HT1080 (cell line): ENCODE data around the gene ELFN2. TPM values are rescaled to one million over a fixed set of nuclear protein-coding genes. Genes with fewer than 3 reads are reported as not detected.

Experiments
- DNase-seq: peaks from one replicate; pipeline ENCODE4 v3.0.0-alpha.2; 2015; ENCODE audit warnings: low read depth
- total RNA-seq: library from RNA; depleted of rRNA; stranded (reverse); fragments of >200 nt; shearing (Covaris generic); gene quantifications from 2 replicates; pipeline ENCODE4 v1.2.3, GENCODE V29; 2014

ELFN2 gene
- total RNA-seq, 1 experiment from 2014 or later: 7.0 TPM

- DNase-seq: peak; percentile 61
Measured at GRCh38 chr22:37428649-37429586, 1.6 kb upstream of the ELFN2 start.

- DNase-seq: no peak
Measured at GRCh38 chr22:37427711-37428635, 694 bp upstream of the ELFN2 start.

DNA sequence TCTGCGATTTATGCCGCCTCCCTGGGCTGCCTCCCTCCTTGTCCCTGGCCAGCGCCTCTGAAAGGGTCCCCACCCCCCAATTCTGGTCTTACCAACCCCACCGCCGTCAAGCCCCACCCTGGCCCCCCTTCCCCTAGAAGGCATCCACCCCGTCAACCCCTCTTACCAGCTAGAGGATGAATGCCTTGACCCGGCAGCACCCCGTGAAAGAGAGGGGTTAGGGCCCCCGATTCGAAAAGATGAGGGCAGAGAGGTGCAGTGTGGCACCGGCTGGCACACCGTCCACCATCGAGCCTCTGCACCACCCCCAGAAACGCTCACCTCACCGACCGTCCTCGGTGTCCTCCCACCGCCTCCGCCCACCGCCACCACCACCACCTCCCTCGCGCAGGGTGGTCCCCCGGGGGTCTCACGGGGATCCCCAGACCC is 559 bp downstream of the ELFN2 start:
- no peak for DNase-seq

DNA sequence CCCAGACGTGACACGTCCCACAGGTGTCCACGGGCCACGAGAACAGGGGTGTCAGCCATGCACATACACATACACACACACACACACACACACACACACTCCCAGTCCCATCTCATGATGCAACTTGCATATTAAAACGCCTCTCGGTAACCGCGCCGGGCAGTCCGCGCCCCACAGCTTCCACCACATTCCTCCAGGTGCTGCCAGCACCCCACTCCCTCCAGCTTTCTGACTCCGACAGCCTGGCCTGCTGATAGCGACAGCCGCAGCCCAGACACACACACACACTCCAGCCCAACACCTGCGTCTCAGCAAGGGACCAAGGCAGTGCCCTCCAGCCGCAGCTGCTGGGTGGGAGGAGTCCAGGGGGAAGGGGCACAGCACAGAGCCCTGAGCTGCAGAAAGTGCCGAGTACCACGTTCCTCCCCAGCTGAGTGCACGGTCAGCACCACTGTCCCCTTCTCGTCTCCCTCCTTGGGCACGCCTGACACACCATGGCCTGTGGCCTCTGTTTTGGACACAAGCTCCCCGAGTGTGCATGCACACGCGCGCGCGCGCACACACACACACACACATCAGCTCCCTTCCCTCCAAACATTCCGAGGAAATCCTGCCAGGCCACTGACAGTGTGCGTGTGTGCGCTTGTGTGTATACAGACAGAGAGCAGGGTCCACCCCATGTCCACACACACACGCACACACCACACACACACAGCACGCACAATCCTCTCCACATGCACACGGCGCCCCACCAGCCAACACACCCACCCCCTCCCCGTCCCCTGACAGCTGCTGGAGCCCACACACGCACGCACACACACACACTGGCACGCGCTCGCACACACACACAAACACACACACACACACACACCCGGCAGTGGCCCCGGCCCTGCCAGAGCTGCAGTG is 1.2 kb downstream of the ELFN2 start:
- DNase-seq: no peak

DNA sequence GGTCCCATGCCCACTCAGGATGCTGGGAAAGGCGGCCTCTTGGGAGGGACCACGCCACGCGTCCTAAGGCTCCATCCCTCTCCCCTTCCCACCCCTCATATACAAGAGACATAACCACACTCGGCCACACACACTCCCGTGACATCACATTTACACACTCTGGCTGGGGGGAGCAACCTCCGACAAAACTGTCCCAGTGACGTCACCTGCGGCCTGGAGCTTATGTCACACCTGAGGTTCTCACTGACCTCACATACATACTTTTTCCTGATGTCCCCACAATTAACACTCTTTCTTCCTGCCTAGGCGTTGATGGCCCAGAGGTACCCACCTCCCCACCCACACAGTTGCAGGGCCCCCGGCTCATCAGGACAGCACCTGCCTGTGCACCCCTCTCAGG is 1.9 kb downstream of the ELFN2 start:
- DNase-seq: no peak

DNA sequence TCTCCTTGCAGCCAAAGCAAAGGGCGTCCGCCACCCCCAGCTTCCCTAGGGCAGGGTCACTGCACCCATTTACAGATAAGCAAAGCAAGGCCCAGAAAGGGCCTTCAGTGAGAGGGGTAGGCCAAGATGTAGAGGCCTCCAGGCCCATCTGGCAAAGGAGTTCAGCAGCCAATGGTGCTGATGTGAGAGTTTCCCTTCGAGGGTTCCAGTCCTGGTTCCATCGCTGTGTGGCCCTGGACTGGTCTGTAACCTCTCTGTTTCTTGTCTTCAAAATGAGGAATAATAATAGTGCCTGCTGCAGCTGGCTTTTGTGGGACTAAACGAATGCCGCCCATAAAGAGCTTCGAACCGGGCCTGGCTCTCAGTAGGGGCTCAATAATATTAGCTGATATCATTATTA is 4.0 kb downstream of the ELFN2 start:
- DNase-seq: no peak

DNA sequence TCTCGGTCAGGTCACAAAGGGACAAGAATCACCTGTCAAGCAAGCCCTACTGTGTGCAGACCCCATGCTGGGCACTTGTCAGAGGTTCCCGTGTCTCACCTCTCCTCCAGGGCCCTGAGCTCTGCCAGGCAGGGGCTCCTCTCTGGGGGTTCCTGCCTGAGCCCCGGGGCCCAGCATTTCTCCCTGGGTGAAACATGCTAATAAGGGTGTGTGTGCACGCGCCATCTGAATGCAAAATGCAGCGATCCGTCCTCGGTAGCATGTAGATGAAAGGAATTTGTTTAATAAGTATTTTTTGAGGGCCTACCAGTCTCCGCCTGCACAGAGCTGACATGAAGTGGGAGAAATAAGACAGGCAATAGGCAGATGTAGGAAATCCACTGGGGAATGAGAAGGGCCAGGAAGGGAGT is 5.8 kb downstream of the ELFN2 start:
- DNase-seq: no peak

GRCh38 chr22:37420686-37421467 is 6.4 kb downstream of the ELFN2 start:
- DNase-seq: no peak

DNA sequence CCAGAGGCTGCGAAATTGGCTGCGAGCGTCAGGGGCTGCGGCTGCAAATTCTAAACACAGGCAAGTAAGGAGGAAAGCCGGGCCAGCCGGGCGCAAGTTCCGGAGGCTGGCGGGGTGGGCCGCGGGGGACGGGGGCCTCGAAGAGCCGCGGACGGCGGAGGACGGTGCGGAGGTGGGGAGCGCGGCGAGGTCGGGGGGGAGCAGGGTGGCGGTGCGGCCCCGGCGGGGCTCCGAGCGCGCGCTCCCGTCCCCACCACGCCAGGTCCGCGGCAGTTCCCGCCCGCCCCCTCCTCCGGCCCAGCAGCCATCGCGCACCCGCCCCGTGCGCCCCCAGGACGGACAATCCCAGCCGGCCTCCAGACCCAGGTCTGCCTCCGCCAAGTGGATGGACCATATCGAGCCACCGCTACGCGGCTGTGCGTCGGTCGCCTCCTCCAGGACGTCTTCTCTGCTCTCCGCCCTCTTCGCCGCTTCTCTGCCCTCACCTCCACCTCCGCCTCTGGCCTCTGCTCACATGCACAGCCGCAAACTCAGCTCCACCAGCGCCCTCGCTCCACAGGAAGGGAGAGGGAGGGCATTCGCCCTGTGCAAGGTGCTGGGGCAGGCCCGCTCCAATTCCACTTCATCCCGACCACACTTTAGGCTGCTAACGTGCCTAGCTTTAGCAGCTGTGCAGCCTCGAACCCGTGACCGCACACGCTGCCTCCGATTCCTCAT is 7.2 kb downstream of the ELFN2 start:
- no peak for DNase-seq

DNA sequence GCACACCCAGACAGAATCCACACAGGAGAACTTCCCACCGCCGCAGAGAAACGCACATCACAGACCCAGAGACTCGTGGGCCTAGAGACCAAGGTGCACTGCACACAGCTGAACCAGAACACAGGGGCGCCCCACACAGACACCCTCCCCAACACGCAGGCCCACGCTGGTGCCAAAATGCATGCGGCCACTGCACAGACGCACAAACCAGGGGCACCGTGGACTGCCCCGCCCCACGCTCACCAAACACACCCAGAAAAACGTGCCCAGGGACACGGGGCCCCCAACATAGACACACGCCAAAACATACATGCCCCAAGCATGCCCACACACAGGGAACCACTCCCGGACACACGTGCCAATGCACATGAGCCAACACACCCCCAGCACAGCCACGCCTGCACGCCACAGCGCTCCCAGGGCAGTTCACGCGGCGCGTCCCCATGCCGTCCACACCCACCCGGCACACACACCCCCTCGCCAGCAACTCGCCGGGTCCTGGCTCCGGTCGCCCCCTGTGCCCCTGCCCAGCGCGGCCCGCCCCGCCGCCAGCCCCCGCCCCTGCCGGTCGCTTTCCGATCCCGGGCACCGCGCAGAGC is 7.8 kb downstream of the ELFN2 start:
- DNase-seq: no peak

DNA sequence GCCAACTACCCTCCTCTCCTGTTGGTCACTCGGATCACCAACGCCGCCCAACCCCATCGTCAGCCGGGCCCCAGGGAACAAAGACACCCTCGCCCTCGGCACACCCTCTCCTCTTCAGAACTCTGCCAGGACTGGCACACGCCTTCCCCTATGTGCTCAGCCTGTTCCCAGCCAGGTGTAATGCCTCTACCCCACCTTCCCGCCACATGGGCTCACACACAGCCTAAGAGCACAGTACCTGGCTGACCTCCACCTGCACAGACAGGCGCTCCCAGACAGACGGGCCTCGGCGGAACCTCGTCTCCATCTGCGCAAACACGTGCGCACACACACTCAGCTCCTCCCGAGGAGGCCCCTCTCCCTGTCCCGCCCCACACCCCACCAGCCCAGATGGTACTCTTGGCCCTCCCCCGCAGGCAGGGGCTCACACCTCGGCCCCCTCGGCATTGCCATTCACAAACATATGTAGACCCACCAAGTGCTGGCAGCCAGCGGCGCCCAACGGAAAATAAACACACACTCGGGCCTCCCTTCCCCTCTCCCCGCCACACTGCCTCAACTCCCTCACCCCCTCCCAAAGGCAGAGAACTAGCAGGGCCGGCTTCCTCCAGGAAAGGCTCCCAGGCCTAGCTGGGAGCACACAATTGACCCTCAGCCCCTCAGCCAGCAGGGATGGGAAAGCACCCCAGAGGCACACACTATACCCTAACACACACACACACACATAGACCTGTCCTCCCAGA is 8.5 kb downstream of the ELFN2 start:
- no peak for DNase-seq

DNA sequence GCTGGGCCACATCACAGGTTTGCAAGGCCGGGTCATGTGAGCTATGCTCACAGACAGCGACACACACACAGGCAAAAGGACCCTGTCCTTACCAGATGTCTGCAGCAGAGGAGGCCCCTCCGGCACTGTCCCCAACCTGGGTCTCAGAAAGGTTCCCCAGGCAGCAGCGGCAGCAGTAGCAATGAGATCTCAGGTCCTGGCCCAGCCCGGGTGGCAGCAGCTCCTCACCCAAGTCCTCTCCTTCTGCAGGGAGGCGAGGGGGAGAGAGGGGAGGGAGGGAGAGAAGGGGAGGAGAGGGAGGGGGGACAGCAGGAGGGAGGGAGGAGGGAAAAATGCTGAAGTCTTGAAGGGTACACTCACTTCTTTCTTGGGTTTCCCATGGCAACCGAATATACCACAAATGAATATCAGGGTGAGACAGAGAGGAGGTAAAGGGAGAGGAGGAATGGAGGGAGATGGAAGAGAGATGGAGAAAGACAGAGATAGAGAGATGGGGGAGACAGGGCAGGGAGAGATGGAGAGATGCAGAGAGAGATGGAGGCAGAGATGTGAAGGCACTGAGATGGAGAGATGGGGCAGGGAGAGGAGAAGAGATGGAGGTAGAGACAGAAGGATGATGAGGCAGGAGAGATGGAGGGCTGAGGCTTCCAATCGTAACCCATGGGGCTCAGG is 9.5 kb downstream of the ELFN2 start:
- DNase-seq: no peak

DNA sequence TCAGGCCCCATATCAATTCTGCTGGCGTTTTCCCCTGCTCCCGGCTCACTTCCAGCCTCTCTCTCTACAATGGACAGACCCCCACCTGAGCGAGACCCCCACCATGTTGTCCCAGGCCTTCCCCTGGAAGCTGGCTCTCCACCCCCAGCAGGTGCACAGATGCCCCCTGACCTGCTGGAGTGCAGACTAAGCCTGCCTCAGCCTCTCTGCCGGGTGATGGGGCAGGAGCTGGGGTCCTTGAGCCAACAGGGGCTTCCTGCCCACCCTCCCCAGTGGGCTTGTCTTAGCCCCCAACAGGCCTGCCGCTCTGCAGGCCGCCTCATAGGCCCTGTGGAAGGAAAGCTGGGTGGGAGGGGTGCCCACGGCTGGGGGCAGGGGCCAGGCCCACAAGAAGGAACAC is 10.0 kb downstream of the ELFN2 start:
- DNase-seq: no peak

GRCh38 chr22:37416827-37417226 is 10.5 kb downstream of the ELFN2 start:
- DNase-seq: no peak

- no peak for DNase-seq
Measured at GRCh38 chr22:37416389-37416788, 10.9 kb downstream of the ELFN2 start.

- DNase-seq: no peak
Measured at GRCh38 chr22:37415210-37415609, 12.1 kb downstream of the ELFN2 start.

DNA sequence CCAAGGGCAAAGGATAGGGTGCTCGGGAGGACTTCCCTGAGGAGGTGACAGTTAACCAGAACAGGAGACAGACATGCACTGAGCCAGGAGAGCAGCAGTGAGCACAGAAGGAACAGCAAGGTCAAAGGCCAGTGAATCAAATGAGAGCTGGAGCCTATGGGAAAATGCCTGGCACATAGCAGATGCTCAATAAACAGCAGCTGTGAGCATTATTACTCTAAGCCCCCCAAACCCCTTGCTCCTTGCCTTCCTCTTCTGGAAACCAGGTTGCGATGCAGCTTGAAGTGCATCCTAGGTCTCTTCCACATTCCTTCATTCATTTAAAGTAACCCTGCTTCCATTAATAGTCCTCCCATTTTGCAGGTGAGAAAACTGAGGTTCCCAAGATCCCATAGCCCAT is 13.0 kb downstream of the ELFN2 start:
- DNase-seq: no peak

DNA sequence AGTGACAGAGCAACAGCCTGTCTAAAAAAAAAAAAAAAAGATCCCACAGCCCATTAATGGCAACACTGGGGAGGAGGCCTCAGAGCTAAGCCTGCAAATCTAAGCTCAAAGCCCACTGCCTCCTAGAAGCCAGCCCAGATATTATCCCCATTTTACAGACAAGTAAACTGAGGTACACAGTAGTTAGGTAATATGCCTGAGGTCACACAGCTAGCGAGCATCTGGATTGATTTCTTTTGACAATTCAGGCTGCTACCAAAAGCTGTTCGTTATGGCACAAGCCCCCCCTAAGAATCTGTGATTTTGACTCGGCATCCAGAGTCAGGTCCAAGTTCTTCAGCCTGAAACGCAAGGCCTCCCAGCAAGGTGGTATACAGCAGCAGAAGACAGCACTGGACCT is 13.7 kb downstream of the ELFN2 start:
- DNase-seq: no peak
